T-helper 1 cell treated with Interleukin-12 subunit alpha and Interleukin-12 subunit beta and Interleukin-4 antibody, amounts not matched to agents 30 μg/mL and 1 μg/mL, for 36 hours (primary cell): Measurements from ENCODE around the gene KLHL28.

ENCODE experiments used
- H3K27ac Mint-ChIP-seq: one replicate; pipeline ENCODE4 v1.8.0; 2021; ENCODE audit warnings: mild to moderate bottlenecking, mixed read lengths
- H3K27me3 Mint-ChIP-seq: one replicate; pipeline ENCODE4 v1.8.0; 2021; ENCODE audit warnings: low read depth, mixed read lengths
- H3K36me3 Mint-ChIP-seq: one replicate; pipeline ENCODE4 v1.8.0; 2021; ENCODE audit warnings: low read depth, mixed read lengths
- H3K4me1 Mint-ChIP-seq: one replicate; pipeline ENCODE4 v1.8.0; 2021; ENCODE audit warnings: low read depth, mixed read lengths
- H3K4me3 Mint-ChIP-seq: one replicate; pipeline ENCODE4 v1.8.0; 2021; ENCODE audit warnings: mild to moderate bottlenecking, moderate library complexity, mixed read lengths
- H3K9me3 Mint-ChIP-seq: one replicate; pipeline ENCODE4 v1.8.0; 2021; ENCODE audit warnings: mixed read lengths

The KLHL28 gene, protein sequence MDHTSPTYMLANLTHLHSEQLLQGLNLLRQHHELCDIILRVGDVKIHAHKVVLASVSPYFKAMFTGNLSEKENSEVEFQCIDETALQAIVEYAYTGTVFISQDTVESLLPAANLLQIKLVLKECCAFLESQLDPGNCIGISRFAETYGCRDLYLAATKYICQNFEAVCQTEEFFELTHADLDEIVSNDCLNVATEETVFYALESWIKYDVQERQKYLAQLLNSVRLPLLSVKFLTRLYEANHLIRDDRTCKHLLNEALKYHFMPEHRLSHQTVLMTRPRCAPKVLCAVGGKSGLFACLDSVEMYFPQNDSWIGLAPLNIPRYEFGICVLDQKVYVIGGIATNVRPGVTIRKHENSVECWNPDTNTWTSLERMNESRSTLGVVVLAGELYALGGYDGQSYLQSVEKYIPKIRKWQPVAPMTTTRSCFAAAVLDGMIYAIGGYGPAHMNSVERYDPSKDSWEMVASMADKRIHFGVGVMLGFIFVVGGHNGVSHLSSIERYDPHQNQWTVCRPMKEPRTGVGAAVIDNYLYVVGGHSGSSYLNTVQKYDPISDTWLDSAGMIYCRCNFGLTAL

DNA sequence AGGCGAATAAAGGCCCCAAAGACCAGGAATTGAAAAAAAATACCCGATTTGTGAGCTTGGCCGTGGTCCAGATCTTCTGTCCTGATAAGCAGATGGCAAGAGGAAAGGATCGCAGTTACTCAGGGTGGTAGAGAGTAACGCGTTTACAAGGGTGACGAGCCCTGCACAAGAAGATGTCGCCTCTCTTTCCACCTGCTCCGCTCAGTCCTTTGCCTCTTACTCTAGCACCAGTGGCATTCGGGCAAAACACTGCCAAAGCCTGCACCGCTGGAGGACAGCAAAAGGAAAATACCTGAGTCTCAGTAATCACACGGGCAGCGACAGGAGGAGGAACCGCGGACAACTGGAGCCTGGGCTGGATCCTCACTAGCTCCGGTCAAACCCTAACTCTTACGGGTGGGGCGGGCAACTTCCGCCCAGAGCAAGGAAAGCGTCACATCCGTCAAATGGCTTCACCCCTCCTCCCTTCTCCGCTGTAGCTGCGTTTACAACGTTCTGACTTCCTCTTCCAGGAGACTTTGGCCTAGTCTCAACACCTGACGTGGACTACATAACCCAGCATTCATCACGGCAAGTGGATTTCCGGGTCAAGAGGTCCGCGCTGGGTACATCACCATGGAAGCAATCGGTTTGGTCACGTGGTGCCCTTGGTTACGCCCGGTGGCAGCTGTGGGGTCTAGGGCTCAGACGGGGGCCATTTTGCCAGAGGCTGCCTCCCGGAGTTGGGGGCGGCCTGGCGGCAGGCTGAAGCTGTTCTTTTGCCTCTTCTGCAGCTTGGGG lies at the start of gene KLHL28, which contains the start of gene TOGARAM1:
Gene KLHL28, minus strand, starts transcription at position 394 of the 780 bp plus-strand sequence. CDS start 16,019 bp downstream, outside the sequence.
Gene TOGARAM1, plus strand, starts transcription at position 637 of the 780 bp plus-strand sequence. CDS start 232 bp downstream, outside the sequence.
- no peak within 1 kb of the TSS for H3K27ac Mint-ChIP-seq
- H3K27me3 Mint-ChIP-seq = no peaks in the 10 kb centered on the region
- peaks cover 5% of the 10 kb centered on the region for H3K36me3 Mint-ChIP-seq
- no peak within 1 kb of the TSS for H3K4me3 Mint-ChIP-seq
- H3K9me3 Mint-ChIP-seq = no peaks in the 10 kb centered on the region
- peaks cover 44% of the 10 kb centered on the region for H3K4me1 Mint-ChIP-seq

DNA sequence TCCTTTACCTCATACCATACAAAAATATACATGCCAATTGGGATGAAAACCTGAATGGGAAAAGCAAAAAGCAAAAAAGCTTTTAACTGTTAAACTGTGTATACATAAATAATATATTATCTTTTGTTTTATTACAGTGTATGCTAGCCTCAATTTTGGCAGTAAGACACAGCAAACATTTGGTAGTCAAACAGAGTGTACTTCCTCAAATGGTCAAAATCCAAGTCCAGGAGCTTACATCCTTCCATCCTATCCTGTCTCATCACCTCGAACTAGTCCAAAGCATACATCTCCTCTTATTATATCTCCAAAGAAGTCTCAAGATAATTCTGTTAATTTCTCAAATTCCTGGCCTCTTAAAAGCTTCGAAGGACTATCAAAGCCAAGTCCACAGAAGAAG lies 42.2 kb upstream of the KLHL28 start:
- Mint-ChIP-seq H3K4me3 (no peak overlapping the region), H3K9me3 (no peaks in the 10 kb centered on the region), H3K27me3 (no peaks in the 10 kb centered on the region), H3K27ac (no peak overlapping the region), H3K36me3 (peaks cover 10% of the 10 kb centered on the region), H3K4me1 (no peaks in the 10 kb centered on the region)

DNA sequence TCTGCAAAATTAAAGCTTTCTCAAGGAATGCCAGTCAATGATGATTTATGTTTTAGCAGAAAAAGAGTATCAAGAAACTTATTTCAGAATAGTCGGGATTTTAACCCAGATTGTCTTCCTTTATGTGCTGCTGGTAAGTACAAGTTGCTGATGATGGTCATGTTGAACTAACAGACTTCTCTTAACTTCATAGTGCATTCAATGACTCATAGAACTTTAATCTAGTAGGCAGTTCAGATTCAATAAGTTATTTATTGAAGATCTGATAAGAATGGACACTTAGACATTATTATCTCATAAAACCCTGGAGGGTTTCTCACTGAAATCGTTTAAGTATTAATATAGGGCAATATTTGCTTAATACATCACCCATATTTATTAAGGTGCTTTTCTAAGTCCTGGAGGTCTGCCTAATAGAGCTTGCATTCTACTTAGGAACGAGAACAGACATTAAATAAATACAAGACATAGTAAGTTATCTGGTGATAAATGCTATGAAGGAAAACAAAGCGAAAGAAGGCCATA lies 34.1 kb upstream of the KLHL28 start:
- H3K27ac Mint-ChIP-seq = no peak overlapping the region
- H3K36me3 Mint-ChIP-seq = peaks cover 15% of the 10 kb centered on the region
- H3K27me3 Mint-ChIP-seq = no peaks in the 10 kb centered on the region
- peaks cover 2% of the 10 kb centered on the region for H3K4me1 Mint-ChIP-seq
- no peak overlapping the region for H3K4me3 Mint-ChIP-seq
- H3K9me3 Mint-ChIP-seq = no peaks in the 10 kb centered on the region

DNA sequence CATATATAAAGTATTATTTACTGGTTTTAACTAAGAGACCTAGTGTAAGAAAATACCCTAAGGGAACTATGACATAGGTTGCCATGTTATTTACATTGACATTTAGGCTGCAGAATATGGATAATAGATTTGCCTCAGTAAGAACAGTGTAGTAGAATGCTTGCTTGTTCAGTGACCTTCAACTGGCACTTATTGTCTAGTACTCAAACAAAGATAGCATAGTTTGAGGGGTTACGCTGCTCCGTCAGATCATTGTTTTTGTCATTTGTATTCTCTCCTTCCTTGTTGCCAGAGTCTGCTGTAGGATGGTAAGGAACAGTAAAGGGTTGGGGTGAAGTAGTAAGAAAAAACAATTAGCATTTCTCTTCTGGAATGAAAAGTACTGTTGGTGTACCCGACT lies 33.4 kb upstream of the KLHL28 start:
- Mint-ChIP-seq H3K4me3 (no peak overlapping the region), H3K9me3 (no peaks in the 10 kb centered on the region), H3K4me1 (peaks cover 2% of the 10 kb centered on the region), H3K27ac (no peak overlapping the region), H3K27me3 (no peaks in the 10 kb centered on the region), H3K36me3 (peaks cover 12% of the 10 kb centered on the region)

DNA sequence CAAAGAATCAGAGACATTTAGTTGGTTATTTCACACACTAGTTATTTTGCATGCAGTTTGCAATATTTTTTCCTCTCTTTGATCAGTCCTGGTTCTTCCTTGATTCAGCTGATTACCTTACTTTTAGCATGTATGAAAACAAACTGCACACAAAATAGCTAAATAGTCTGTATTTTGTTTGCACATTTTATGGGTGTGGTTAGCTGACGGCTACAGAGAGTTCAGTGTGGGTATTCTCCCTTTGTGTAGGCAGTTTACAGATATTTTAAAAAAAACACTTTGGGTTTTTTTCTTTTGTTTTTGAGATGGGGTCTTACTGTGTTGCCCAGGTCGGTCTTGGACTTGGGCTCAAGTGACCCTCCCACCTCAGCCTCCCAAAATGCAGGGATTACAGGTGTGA lies 28.8 kb upstream of the KLHL28 start:
- no peaks in the 10 kb centered on the region for H3K9me3 Mint-ChIP-seq
- H3K27me3 Mint-ChIP-seq = no peaks in the 10 kb centered on the region
- no peaks in the 10 kb centered on the region for H3K36me3 Mint-ChIP-seq
- no peak overlapping the region for H3K27ac Mint-ChIP-seq
- no peak overlapping the region for H3K4me3 Mint-ChIP-seq
- H3K4me1 Mint-ChIP-seq = peaks cover 3% of the 10 kb centered on the region

DNA sequence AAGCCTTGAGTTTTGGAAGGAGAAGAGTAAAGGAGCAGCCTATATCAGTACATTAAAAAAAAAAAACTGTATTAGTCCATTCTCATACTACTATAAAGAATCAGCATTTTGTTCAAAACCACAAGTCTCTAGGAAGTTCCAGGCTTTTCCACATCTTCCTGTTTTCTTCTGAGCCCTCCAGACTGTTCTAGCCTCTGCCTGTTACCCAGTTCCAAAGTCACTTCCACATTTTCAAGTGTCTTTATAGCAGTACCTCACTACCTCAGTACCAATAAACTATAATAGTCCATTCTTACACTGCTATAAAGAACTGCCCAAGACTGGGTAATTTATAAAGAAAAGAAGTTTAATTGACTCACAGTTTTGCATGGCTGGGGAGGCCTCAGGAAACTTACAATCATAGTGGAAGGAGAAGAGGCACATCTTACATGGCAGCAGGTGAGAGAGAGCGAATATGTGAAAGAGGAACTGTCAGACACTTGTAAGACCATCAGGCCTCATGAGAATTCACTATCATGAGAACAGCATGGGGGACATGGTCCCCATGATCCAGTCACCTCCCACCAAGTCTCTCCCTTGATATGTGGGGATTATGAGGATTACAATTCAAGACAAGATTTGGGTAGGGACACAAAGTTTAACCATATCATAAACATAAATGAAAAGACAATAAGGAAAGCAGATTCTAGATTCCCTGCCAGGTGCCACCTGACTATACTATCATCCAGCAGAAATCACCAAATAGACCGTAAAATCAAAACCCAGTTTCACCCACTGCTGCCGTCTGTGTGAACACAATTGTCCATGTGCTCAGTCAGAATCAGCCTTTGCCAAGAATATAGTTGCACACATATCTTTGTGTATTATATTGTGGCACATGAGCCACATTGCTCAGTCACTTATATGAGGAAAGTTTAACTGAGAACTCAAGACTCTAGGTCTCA lies 28.0 kb upstream of the KLHL28 start:
- no peak overlapping the region for H3K4me3 Mint-ChIP-seq
- peaks cover 3% of the 10 kb centered on the region for H3K4me1 Mint-ChIP-seq
- H3K27me3 Mint-ChIP-seq = no peaks in the 10 kb centered on the region
- no peak overlapping the region for H3K27ac Mint-ChIP-seq
- H3K36me3 Mint-ChIP-seq = no peaks in the 10 kb centered on the region
- H3K9me3 Mint-ChIP-seq = no peaks in the 10 kb centered on the region

DNA sequence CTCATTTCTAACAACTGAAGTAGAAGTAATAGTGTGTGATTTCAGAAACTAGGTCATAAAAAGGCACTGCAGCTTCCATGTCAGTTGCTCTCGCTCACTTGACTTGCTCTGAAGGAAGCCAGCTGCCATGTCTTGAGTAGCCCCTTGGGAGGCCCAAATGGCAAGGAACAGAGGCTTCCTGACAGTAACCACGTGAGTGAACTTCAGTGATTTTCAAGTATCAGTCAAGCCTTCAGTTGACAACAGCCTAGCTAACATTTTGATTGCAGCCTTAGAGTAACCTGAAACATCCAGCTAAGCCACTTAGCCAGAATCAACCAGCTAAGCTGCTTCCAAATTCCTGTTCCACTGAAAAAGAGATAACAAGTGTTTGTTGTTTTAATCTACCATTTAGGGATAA lies 26.9 kb upstream of the KLHL28 start:
- Mint-ChIP-seq H3K27me3 (no peaks in the 10 kb centered on the region), H3K36me3 (no peaks in the 10 kb centered on the region), H3K4me3 (no peak overlapping the region), H3K9me3 (no peaks in the 10 kb centered on the region), H3K4me1 (peaks cover 3% of the 10 kb centered on the region), H3K27ac (no peak overlapping the region)

DNA sequence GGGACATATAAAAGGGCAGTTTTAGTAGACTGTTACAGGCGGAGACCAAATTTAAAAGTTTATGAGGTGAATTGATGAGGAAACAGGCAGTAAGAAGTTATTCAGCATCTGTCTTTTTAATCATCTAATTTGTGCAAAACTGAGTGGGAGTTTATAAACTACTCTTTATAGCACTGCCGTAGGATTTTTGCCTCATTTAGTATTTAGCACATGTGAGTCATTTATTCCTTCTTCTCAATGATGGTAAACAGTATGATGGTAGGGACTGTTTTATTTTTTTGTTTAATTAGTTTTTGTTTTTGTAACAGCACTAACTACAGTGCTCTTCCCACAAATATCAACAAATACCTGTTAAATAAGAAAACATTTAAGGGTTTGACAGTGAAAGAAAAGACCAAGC lies 20.8 kb upstream of the KLHL28 start:
- Mint-ChIP-seq H3K27ac (no peak overlapping the region), H3K9me3 (no peaks in the 10 kb centered on the region), H3K27me3 (no peaks in the 10 kb centered on the region), H3K4me3 (no peak overlapping the region), H3K4me1 (peaks cover 6% of the 10 kb centered on the region), H3K36me3 (peaks cover 10% of the 10 kb centered on the region)

DNA sequence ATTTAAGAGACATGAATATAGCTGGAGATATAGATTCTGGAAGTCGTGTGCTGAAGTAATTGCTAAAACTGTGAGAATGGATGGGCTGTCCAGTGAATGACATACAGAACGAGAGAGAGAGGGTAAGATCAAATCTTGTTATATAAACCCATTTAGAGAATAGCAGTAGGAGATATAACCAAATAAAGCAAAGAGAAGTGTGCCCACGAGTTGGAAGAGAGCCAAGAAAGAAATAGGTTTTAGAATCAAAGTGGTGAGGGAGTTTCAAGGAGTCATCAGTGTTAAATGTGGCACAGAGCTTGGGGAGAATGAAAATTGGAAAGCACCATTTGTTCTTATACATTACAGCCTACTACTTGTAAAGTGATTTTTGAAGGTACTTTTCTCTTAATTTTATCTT lies 19.5 kb upstream of the KLHL28 start:
- Mint-ChIP-seq H3K9me3 (no peaks in the 10 kb centered on the region), H3K27ac (no peak overlapping the region), H3K4me1 (peaks cover 6% of the 10 kb centered on the region), H3K4me3 (no peak overlapping the region), H3K27me3 (no peaks in the 10 kb centered on the region), H3K36me3 (peaks cover 10% of the 10 kb centered on the region)

DNA sequence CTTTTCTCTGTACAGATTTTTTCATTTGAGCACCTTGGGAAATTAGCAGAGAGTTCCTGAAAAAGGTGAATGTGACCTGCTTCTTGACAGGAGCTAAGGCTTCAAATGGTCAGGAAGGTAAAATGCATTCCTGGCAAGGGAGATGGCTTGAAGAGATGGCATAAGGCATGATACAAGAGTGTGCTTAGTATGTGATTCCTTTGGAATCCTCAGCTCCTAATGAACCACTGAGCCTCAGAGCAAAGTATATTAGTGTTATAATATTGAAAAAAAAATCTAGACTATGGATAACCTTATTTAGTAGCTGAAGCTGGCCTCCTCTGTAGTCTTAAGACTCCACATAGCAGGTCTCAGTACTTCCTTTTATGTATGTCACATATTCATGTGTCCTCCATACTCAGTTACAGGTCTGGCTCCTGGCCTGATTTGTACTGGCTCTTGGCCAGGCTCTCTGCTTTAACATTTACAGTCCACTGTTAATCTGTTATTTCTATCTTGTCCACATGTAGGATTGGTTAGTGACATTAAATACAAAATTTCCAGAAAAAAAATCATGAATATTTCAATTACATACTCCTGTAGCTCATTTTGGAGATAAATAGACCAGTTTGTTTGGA lies 18.1 kb upstream of the KLHL28 start:
- Mint-ChIP-seq H3K27me3 (no peaks in the 10 kb centered on the region), H3K4me3 (no peak overlapping the region), H3K4me1 (peaks cover 6% of the 10 kb centered on the region), H3K9me3 (no peaks in the 10 kb centered on the region), H3K36me3 (peaks cover 10% of the 10 kb centered on the region), H3K27ac (no peak overlapping the region)

DNA sequence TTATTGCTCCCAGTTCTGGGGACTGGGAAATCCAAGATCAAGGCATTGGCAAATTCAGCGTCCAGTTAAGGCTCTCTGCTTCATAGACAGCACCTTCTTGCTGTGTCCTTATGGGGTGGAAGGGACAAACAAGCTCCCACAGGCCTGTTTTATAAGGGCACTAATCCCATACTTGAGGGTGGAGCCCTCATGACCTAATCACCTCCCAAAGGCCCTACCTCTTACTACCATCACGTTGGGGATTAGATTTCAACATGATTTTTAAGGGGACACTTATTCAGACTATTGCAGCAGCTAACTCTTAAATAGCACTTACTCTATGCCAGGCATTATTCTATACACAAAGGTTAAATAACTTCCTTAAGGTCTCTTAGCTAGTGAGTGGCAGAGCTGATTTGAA lies 17.5 kb upstream of the KLHL28 start:
- H3K9me3 Mint-ChIP-seq = no peaks in the 10 kb centered on the region
- no peak overlapping the region for H3K4me3 Mint-ChIP-seq
- peaks cover 6% of the 10 kb centered on the region for H3K4me1 Mint-ChIP-seq
- peaks cover 10% of the 10 kb centered on the region for H3K36me3 Mint-ChIP-seq
- no peaks in the 10 kb centered on the region for H3K27me3 Mint-ChIP-seq
- no peak overlapping the region for H3K27ac Mint-ChIP-seq

DNA sequence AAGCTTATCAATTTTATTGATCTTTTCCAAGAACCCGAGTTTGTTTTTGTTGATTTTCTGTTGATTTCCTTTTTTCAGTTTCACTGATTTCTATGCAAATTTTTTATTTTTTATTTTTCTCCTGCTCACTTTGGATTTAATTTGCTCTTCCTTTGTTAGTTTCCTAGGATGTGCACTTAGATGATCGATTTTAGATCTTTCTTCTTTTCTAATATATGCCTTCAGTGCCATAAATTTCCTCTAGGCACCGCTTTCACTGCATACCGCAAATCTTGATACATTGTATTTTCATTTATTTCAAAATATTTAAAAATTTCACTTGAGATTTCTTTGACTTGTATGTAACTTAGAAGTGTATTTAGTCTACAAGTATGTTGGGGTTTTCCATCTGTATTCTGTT lies 9.7 kb upstream of the KLHL28 start:
- H3K27me3 Mint-ChIP-seq = no peaks in the 10 kb centered on the region
- peaks cover 59% of the 10 kb centered on the region for H3K4me1 Mint-ChIP-seq
- H3K9me3 Mint-ChIP-seq = peaks cover 15% of the 10 kb centered on the region
- no peak overlapping the region for H3K4me3 Mint-ChIP-seq
- H3K27ac Mint-ChIP-seq = no peak overlapping the region
- peaks cover 31% of the 10 kb centered on the region for H3K36me3 Mint-ChIP-seq

DNA sequence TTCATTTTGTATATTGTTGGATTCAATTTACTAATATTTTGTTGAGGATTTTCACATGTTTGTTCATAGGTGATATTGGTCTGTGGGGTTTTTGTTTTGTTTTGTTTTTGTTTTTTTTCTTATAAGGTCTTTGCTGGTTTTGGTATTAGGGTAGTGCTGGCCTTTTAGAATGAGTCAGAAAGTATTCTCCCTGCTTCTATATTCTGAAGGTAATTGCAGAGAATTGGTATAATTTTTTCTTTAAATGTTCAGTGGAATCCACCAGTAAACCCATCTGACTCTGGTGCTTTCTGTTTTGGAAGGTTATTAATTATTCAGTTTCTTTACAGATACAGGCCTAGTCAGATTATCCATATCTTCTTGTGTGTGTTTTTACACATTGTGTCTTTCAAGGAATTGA lies 9.2 kb upstream of the KLHL28 start:
- Mint-ChIP-seq H3K27me3 (no peaks in the 10 kb centered on the region), H3K4me1 (peaks cover 59% of the 10 kb centered on the region), H3K9me3 (peaks cover 15% of the 10 kb centered on the region), H3K36me3 (peaks cover 31% of the 10 kb centered on the region), H3K27ac (no peak overlapping the region), H3K4me3 (no peak overlapping the region)
